ENCODE results near the gene ID1. TPM values are rescaled to one million over a fixed set of nuclear protein-coding genes. Genes with fewer than 3 reads are reported as not detected.
A peak's percentile ranks its signal among the peaks of the same experiment; 100 is the strongest.

ID1 gene
- total RNA-seq, 1 experiment from 2014 or later = 35.7 TPM

DNA sequence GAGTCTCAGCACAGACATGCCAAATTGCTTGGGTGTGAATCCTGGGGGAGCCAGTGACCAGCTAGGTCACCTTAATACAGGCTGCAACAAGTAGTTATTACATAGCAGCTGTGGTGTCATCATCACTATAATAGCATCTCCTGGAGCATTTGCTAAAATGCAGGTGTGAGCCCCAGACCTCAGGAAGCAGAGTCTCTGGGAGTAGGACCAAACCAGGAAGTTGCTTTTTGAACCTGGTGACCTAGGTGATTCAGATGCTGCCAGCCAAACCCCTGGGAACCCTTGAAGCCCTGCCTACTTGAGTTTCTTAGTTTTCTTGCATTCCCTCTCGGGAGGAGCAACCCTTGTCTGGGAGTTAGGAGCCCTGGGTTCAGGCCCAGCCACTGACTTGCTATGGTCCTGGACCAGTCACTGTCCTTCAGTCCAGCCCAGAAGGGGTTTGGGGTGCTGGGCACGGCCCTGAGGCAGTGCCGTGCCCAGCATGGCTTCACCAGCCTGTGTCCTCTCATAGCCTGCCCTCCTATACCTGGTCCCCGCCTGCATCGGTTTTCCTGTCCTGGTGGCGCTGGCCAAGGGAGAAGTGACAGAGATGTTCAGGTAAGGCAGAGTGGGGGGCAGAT, 39.3 kb upstream of the ID1 start:
- Mint-ChIP-seq H3K9me3 (ENCODE audit: unreplicated experiment) (no peaks in the 10 kb centered on the region), H3K4me3 (ENCODE audit: unreplicated experiment) (no peak overlapping the region), H3K27me3 (ENCODE audit: insufficient read depth, unreplicated experiment) (no peaks in the 10 kb centered on the region), H3K27ac (ENCODE audit: low read depth, unreplicated experiment) (no peak overlapping the region), H3K4me1 (ENCODE audit: insufficient read depth, unreplicated experiment) (peaks cover 47% of the 10 kb centered on the region), H3K36me3 (ENCODE audit: insufficient read depth, unreplicated experiment) (peaks cover 79% of the 10 kb centered on the region)
- intact Hi-C loops (cut with micrococcal nuclease) = no loop called here
- TF ChIP-seq CTCF (IDR thresholded peaks at IDR 0.05; ENCODE audit: unreplicated experiment) = no peak
- peak; percentile 90 for DNase-seq (ENCODE audit: unreplicated experiment)
- no TSS peak for BruUV-seq (replicated peaks)
- CTCF ChIA-PET = interaction anchor here (0.6 to 31.0 kb wide), 10 partner anchors 7 to 162 kb away, joined by 3 to 1902 read pairs (median 12); partner anchors contain the start of genes BCL2L1 and ID1
- POLR2A ChIA-PET = interaction anchor here (0.7 to 30.6 kb wide), 9 partner anchors 8 to 185 kb away, joined by 3 to 1321 read pairs (median 17); partner anchors contain the start of gene ID1

- POLR2A ChIA-PET = interaction anchor here (0.6 to 30.6 kb wide), 11 partner anchors 8 to 154 kb away, joined by 3 to 1321 read pairs (median 7); partner anchors contain the start of gene ID1
- peaks cover 42% of the 10 kb centered on the region for H3K4me1 Mint-ChIP-seq (ENCODE audit: insufficient read depth, unreplicated experiment)
- H3K36me3 Mint-ChIP-seq (ENCODE audit: insufficient read depth, unreplicated experiment) = peaks cover 81% of the 10 kb centered on the region
- CTCF ChIA-PET = interaction anchor here (1.0 to 31.0 kb wide), 12 partner anchors 8 to 161 kb away, joined by 3 to 1902 read pairs (median 10); partner anchors contain the start of genes BCL2L1, HM13 and ID1
- H3K9me3 Mint-ChIP-seq (ENCODE audit: unreplicated experiment) = no peaks in the 10 kb centered on the region
- no peaks in the 10 kb centered on the region for H3K27me3 Mint-ChIP-seq (ENCODE audit: insufficient read depth, unreplicated experiment)
- TF ChIP-seq CTCF (IDR thresholded peaks at IDR 0.05; ENCODE audit: unreplicated experiment) = no peak
- H3K27ac Mint-ChIP-seq (ENCODE audit: low read depth, unreplicated experiment) = peak overlapping the region; percentile 42
- DNase-seq (ENCODE audit: unreplicated experiment) = no peak
- H3K4me3 Mint-ChIP-seq (ENCODE audit: unreplicated experiment) = no peak overlapping the region
- no TSS peak for BruUV-seq (replicated peaks)
- intact Hi-C loops (cut with micrococcal nuclease) = no loop called here
These were observed 38.8 kb upstream of the ID1 start for GRCh38 chr20:31566319-31566657.

DNA sequence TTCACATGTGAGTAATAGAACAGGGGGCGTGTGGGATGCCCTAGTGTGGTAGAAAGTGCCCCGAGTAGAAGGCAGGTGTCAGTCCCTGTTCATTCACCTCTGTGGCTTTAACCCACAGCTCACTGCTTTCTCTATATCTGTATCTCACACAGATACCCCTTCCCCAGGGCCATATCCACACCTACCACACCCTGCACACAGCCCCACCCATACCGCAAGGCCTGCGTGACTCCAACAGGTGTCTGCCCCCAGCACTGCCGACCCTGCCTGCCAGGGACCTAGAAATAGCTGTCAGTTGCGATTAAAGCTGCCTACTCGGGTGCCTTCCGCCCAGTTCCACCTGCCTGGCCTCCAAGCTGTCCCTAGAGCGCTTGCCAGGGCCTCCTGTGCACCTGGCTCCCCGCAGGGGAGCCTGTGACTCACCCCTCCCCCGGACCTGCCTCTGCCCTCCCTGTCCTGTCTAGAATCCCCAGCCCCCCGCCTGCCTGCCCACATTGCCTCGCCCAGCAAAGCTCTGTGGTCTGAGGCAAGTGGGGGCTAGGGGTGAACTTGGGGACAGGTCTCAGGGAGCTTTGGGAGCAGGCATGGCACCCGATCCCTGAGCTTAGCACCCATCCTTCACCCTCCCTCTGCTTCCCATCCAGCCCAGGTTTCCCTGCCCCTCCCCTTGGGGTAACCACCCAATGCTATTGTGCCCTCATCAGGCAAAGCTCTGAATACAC, 38.3 kb upstream of the ID1 start:
- no peak for TF ChIP-seq CTCF (IDR thresholded peaks at IDR 0.05; ENCODE audit: unreplicated experiment)
- peak; percentile 88 for DNase-seq (ENCODE audit: unreplicated experiment)
- H3K27ac Mint-ChIP-seq (ENCODE audit: low read depth, unreplicated experiment) = peak overlapping the region; percentile 42
- H3K36me3 Mint-ChIP-seq (ENCODE audit: insufficient read depth, unreplicated experiment) = peaks cover 85% of the 10 kb centered on the region
- intact Hi-C loops (cut with micrococcal nuclease) = no loop called here
- no peaks in the 10 kb centered on the region for H3K9me3 Mint-ChIP-seq (ENCODE audit: unreplicated experiment)
- H3K4me1 Mint-ChIP-seq (ENCODE audit: insufficient read depth, unreplicated experiment) = peaks cover 37% of the 10 kb centered on the region
- POLR2A ChIA-PET = interaction anchor here (0.6 to 30.6 kb wide), 12 partner anchors 9 to 153 kb away, joined by 3 to 1321 read pairs (median 6); partner anchors contain the start of gene ID1
- no peak overlapping the region for H3K4me3 Mint-ChIP-seq (ENCODE audit: unreplicated experiment)
- no peaks in the 10 kb centered on the region for H3K27me3 Mint-ChIP-seq (ENCODE audit: insufficient read depth, unreplicated experiment)
- CTCF ChIA-PET = interaction anchor here (0.6 to 31.0 kb wide), 16 partner anchors 8 to 1850 kb away, joined by 3 to 1902 read pairs (median 8); partner anchors contain the start of genes BCL2L1, HM13 and ID1
- no TSS peak for BruUV-seq (replicated peaks)

DNA sequence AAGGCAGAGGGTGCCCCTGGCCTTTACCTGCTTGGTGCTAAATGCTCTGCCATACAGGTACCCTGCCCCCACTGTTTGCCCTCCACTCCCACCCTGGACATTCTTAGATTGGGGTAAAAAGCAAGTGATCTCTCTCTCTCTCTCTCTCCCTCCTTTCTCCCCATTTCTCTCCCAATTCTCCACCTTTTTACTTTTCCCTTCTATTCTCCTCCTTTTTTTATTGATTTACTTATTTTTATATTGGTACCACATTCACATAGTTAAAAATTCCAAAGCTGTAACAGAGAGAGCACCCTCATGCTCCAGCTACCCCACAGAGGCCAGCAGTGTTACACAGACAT, 37.7 kb upstream of the ID1 start:
- intact Hi-C loops (cut with micrococcal nuclease) = no loop called here
- no peak for TF ChIP-seq CTCF (IDR thresholded peaks at IDR 0.05; ENCODE audit: unreplicated experiment)
- Mint-ChIP-seq H3K36me3 (ENCODE audit: insufficient read depth, unreplicated experiment) (peaks cover 85% of the 10 kb centered on the region), H3K4me3 (ENCODE audit: unreplicated experiment) (no peak overlapping the region), H3K27ac (ENCODE audit: low read depth, unreplicated experiment) (peak overlapping the region; percentile 42), H3K27me3 (ENCODE audit: insufficient read depth, unreplicated experiment) (no peaks in the 10 kb centered on the region), H3K4me1 (ENCODE audit: insufficient read depth, unreplicated experiment) (peaks cover 34% of the 10 kb centered on the region), H3K9me3 (ENCODE audit: unreplicated experiment) (no peaks in the 10 kb centered on the region)
- ChIA-PET POLR2A (interaction anchor here (0.6 to 30.6 kb wide), 11 partner anchors 9 to 1852 kb away, joined by 3 to 1321 read pairs (median 7); partner anchors contain the start of gene ID1), CTCF (interaction anchor here (0.6 to 31.0 kb wide), 19 partner anchors 9 to 1849 kb away, joined by 3 to 1902 read pairs (median 5); partner anchors contain the start of genes BCL2L1, CDK5RAP1, HM13 and ID1)
- no TSS peak for BruUV-seq (replicated peaks)
- DNase-seq (ENCODE audit: unreplicated experiment) = no peak
